ENCODE data around the gene CLEC19A. TPM values are rescaled to one million over a fixed set of nuclear protein-coding genes. Genes with fewer than 3 reads are reported as not detected.

Gene CLEC19A
- total RNA-seq, 4 donors from 2014 or later = not detected

- ATAC-seq (ENCODE audit: low FRiP score) = no peak
- no peak for TF ChIP-seq CTCF (IDR thresholded peaks at IDR 0.05)
Observed at GRCh38 chr16:19331794-19332193, 46.3 kb downstream of the CLEC19A start.

GRCh38 chr16:19338335-19338734 lies 52.8 kb downstream of the CLEC19A start:
- ATAC-seq (ENCODE audit: low FRiP score) (no peak), DNase-seq (ENCODE audit: low spot score) (no peak)
- TF ChIP-seq CTCF (IDR thresholded peaks at IDR 0.05) = no peak

More at GRCh38 chr16:19331794-19332193, 46.3 kb downstream of the CLEC19A start:
- no peak for DNase-seq (ENCODE audit: low spot score)

GRCh38 chr16:19344224-19344801 lies 58.8 kb downstream of the CLEC19A start:
- ATAC-seq (ENCODE audit: low FRiP score) (no peak), DNase-seq (ENCODE audit: low spot score) (no peak)
- TF ChIP-seq CTCF (IDR thresholded peaks at IDR 0.05) = no peak

GRCh38 chr16:19344980-19345379 lies 59.4 kb downstream of the CLEC19A start:
- ATAC-seq (ENCODE audit: low FRiP score) = no peak
- no peak for DNase-seq (ENCODE audit: low spot score)
- no peak for TF ChIP-seq CTCF (IDR thresholded peaks at IDR 0.05)

- no peak for DNase-seq (ENCODE audit: low spot score)
- no peak for TF ChIP-seq CTCF (IDR thresholded peaks at IDR 0.05)
- no peak for ATAC-seq (ENCODE audit: low FRiP score)
Observed at GRCh38 chr16:19346335-19346922, 60.9 kb downstream of the CLEC19A start.

GRCh38 chr16:19348125-19348524 lies 62.6 kb downstream of the CLEC19A start:
- DNase-seq (ENCODE audit: low spot score) (no peak), ATAC-seq (ENCODE audit: low FRiP score) (no peak)
- no peak for TF ChIP-seq CTCF (IDR thresholded peaks at IDR 0.05)
